Esophagus squamous epithelium (tissue), 5 donors: ENCODE results near the gene PNKD. TPM values are rescaled to one million over a fixed set of nuclear protein-coding genes. Genes with fewer than 3 reads are reported as not detected.

ENCODE experiments used
- DNase-seq: peaks from one replicate; lab custom pipeline; 2025; lab: John Stamatoyannopoulos, UW
- H3K27ac ChIP-seq, 4 donors: fragments of 200-600 bp; sonication (generic); one replicate each; pipeline ENCODE4 v1.5.1; 2016 to 2019; ENCODE audit warnings: mild to moderate bottlenecking in 1 of 4
- H3K27me3 ChIP-seq, 4 donors: fragments of 200-600 bp; sonication (generic); 1 replicate in 3 of 4; 2 replicates in 1 of 4; pipeline versions ENCODE4 v1.5.1 to v1.6.0; 2017 to 2021; ENCODE audit warnings: antibody characterized with exemption in 1 of 4
- H3K36me3 ChIP-seq, 3 donors: fragments of 200-600 bp; sonication (generic); one replicate each; pipeline ENCODE4 v1.5.1; 2016 to 2019
- H3K4me1 ChIP-seq, 3 donors: fragments of 200-600 bp; sonication (generic); one replicate each; pipeline ENCODE4 v1.5.1; 2017 to 2019
- H3K4me3 ChIP-seq, 4 donors: fragments of 200-600 bp; sonication (generic); 1 replicate in 3 of 4; 2 replicates in 1 of 4; pipeline ENCODE4 v1.5.1; 2016 to 2019; ENCODE audit warnings: mild to moderate bottlenecking in 2 of 4, moderate library complexity in 1 of 4
- H3K9me3 ChIP-seq, 3 donors: fragments of 200-600 bp; sonication (generic); one replicate each; pipeline ENCODE4 v1.5.1; 2016 to 2019
- CTCF ChIP-seq, 6 experiments: fragments of 450-650 bp in 4 of 6; fragments of 200-600 bp in 2 of 6; sonication (generic) in 2 of 6; IDR thresholded peaks; one replicate each; pipeline ENCODE4 v1.5.1; 2016 to 2019; ENCODE audit warnings: antibody characterized with exemption in 6 of 6, mild to moderate bottlenecking in 4 of 6, moderate library complexity in 4 of 6
- POLR2A ChIP-seq, 4 donors: fragments of 450-650 bp; IDR thresholded peaks; one replicate each; pipeline ENCODE4 v1.6.1; 2017; ENCODE audit warnings: antibody characterized with exemption in 4 of 4, mild to moderate bottlenecking in 4 of 4, moderate library complexity in 3 of 4
- WGBS, 2 donors: methylation state at CpG; one replicate each; pipeline ENCODE4 v1.1.5; 2018; 5-methylcytosine and 5-hydroxymethylcytosine counted together
- intact Hi-C: fragments of 100-400 bp; cut with DNase I; formaldehyde crosslinking; loops from one replicate; pipeline ENCODE4 v1.15.0; 2022
- total RNA-seq, 4 donors: library from RNA; depleted of rRNA; stranded (reverse); fragments of >200 nt; gene quantifications; one replicate each; pipeline ENCODE4 v1.1.0, GENCODE V29; 2016
- donor health status: DM: yes; HTN: yes; CAD: no.

The PNKD gene
- total RNA-seq, 4 donors from 2014 or later: 19.7 to 34.3 (median 28.0) TPM

- Histone ChIP-seq H3K27me3 (no peaks in the 10 kb centered on the region), H3K36me3 (no peaks in the 10 kb centered on the region), H3K27ac (peak overlapping the region in 1 of 4 donors; percentile 49), H3K4me1 (peaks cover 4 to 37% (median 24%) of the 10 kb centered on the region in 3 donors), H3K9me3 (no peaks in the 10 kb centered on the region), H3K4me3 (no peak overlapping the region)
- TF ChIP-seq CTCF (IDR thresholded peaks at IDR 0.05): peak; percentile 98 to 99 (median 98)
- TF ChIP-seq POLR2A (IDR thresholded peaks at IDR 0.05): no peak
- WGBS, 2 donors: 6% methylated on average over 8 to 9 of the region's 9 CpGs
- intact Hi-C loops: no loop called here
- no peak for DNase-seq
Measured at GRCh38 chr2:218301176-218301819, 31.0 kb downstream of the PNKD start.

GRCh38 chr2:218305383-218305782 lies 35.1 kb downstream of the PNKD start:
- Histone ChIP-seq H3K27me3 (no peaks in the 10 kb centered on the region), H3K36me3 (no peaks in the 10 kb centered on the region), H3K4me3 (no peak overlapping the region), H3K4me1 (peaks cover 0 to 7% (median 3%) of the 10 kb centered on the region in 3 donors), H3K27ac (no peak overlapping the region), H3K9me3 (no peaks in the 10 kb centered on the region)
- 63 to 80% methylated on average over 2 to 5 of the region's 5 CpGs for WGBS, 2 donors
- TF ChIP-seq POLR2A (IDR thresholded peaks at IDR 0.05) (no peak), CTCF (IDR thresholded peaks at IDR 0.05) (no peak)
- DNase-seq: no peak
- intact Hi-C loops: loop anchor here (5.0 kb wide), 1 partner anchor 42 kb away; no protein-coding TSS in a partner anchor

GRCh38 chr2:218306184-218306920 lies 36.0 kb downstream of the PNKD start:
- no peak overlapping the region for H3K27ac ChIP-seq
- H3K4me1 ChIP-seq: peaks cover 0 to 2% (median 0%) of the 10 kb centered on the region in 3 donors
- intact Hi-C loops: loop anchor here (5.0 kb wide), 1 partner anchor 41 kb away; no protein-coding TSS in a partner anchor
- no peak overlapping the region for H3K4me3 ChIP-seq
- 79 to 84% methylated on average over 7 to 9 of the region's 9 CpGs for WGBS, 2 donors
- no peaks in the 10 kb centered on the region for H3K9me3 ChIP-seq
- no peak for DNase-seq
- H3K36me3 ChIP-seq: no peaks in the 10 kb centered on the region
- TF ChIP-seq CTCF (IDR thresholded peaks at IDR 0.05) (no peak), POLR2A (IDR thresholded peaks at IDR 0.05) (no peak)
- no peaks in the 10 kb centered on the region for H3K27me3 ChIP-seq

GRCh38 chr2:218307415-218308090 lies 37.2 kb downstream of the PNKD start:
- Histone ChIP-seq H3K36me3 (no peaks in the 10 kb centered on the region), H3K4me1 (no peaks in the 10 kb centered on the region), H3K9me3 (no peaks in the 10 kb centered on the region), H3K27ac (no peak overlapping the region), H3K4me3 (no peak overlapping the region), H3K27me3 (no peaks in the 10 kb centered on the region)
- intact Hi-C loops: loop anchor here (5.0 kb wide), 1 partner anchor 40 kb away; no protein-coding TSS in a partner anchor
- 85 to 88% methylated on average over 6 of the region's 6 CpGs for WGBS, 2 donors
- no peak for DNase-seq
- TF ChIP-seq CTCF (IDR thresholded peaks at IDR 0.05): no peak
- no peak for TF ChIP-seq POLR2A (IDR thresholded peaks at IDR 0.05)
